GM18505 (cell line): ENCODE results near the gene ARHGAP35.
"Not testable (repeated sequence)": the region's sequence is repeated elsewhere in the genome, so short reads cannot be mapped to it uniquely, and the experiment has no call there.

Experiments used
- ATAC-seq: cut with Tn5 transposase; IDR thresholded peaks from one replicate; pipeline ENCODE4 v1.9.1; 2021; ENCODE audit not compliant: unreplicated experiment
- POLR2A ChIP-seq: IDR thresholded peaks from 4 replicates; pipeline ENCODE4 v1.6.1; 2011; ENCODE audit warnings: borderline replicate concordance; ENCODE audit not compliant: insufficient read depth, insufficient read length; ENCODE audit errors: extremely low read depth

Gene ARHGAP35

DNA sequence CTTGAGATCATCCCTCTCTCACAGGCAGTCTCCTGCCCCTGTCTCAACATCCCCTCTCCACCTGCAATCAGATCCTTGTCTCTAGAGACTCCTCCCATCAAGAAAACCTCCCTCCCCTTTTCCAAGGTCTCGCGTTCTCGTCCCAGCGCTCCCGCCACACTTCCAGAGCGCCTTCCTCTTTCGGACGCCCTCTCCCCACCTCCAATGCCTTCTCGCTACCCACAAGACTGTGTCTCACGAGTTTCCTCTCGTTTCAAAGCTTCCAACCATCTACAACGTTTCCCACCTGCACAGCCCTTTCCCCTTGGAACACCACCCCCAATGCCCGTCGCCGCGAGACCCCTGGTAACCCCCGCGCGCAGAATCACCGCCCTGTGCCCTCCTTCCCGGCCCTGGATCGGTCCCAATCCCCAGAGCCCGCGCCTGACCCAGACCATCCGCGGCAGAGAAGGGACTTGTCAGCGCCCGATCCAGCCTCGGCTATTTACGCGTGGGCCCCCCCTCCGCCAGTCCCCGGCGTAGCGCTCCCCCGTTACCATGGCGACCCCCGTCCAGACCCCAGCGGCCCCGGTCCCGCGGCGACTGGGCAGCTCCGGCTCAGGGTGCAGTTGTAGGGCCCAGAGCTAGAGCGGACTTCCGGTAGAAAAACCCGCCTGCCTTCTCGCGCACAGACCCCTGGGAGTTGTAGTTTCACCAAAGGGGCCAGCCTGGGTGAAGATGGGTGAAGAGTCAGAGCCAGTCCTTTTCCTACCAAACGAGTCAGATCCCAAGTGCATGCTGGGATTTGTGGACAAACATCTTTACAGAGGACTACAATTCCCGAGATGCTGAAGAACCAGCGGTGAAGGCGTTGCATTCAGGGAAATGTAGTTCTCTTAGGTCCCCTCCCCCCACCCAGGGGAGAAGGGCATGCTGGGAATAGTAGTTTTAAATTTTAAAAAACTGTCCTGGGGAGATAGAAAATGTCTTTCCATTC lies 10.3 kb upstream of the ARHGAP35 start, which contains the start of gene AP2S1:
AP2S1 (minus strand) TSS at position 619 of the 976 bp plus-strand sequence; CDS start at position 539, 80 bp downstream.
- peak; percentile 75 for TF ChIP-seq POLR2A
- peak; percentile 83 for ATAC-seq

DNA sequence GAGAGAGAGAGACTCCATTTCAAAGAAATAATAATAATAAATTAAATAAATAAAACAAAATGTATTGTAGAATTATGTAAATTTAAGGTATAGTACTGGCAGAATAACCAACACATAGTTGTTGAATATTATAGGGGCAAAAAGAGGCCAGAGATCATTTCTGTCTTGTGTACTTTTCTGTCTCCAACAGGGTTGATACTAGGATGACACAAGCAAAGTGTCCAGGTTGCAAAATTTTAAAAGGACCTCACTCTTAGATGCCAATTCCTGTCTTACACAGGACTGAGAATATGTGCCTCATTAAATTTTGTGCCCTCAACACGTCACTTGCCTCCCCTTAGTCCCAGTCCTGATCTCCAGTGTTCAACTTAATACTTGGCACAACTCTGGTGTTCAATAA lies 8.0 kb upstream of the ARHGAP35 start:
- ATAC-seq = no peak
- no peak for TF ChIP-seq POLR2A

DNA sequence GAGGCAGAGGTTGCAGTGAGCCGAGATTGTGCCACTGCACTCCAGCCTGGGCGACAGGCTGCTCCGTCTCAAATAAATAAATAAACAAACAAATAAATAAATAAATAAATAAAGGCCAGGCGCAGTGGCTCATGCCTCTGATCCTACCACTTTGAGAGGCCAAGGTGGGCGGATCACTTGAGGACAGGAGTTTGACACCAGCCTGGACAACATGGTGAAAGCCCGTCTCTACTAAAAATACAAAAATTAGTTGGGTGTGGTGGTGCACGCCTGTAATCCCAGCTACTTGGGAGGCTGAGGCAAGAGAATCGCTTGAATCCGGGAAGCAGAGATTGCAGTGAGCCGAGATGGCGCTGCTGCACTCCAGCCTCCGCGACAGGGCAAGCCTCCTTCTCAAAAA lies 6.1 kb upstream of the ARHGAP35 start:
- ATAC-seq = not testable (repeated sequence)

DNA sequence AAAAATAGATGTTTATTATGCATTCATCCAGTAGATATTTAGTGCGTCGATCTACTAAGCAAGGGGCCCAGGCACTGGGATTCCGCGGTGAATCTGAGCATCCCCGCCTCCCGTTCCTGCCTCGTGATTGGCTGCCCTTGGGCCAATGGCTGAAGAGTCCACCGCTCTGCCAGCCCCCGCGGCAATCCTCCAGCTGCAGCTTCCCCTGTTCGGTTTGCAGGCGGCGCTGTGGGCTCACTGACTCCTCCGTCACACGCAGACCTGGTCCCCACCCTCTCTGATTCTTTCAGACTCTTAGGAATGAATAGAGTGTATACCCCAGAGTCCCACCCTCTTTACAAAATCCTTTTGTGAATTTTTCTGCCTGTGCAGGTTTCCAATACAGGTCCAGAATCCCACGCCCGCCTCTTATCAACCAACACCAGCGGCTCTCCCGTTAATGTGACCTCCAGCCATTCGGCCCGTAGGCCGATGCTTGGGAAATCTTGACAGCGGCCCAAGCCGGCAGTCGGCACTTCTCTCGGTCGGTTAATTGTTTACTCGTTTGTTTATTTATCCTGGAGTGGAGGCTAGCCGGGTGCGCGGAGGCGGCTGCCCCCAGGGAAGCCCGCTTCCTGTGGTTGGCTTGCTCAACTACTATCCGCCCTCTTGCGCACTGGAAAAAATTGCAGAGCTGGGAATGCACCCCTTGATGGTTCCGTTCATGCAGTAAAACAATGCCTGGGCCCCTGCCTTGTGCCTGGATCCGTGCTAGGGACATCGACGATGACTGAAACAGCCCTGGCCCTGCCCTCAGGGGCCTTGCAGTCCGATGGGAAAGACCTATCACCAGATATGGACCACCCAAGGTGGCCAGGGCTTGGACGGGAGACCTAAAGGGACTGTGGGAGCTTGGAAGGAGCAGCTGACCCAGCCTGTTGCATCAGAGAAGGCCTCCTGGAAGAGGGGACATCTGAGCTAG lies 4.5 kb upstream of the ARHGAP35 start:
- TF ChIP-seq POLR2A = no peak
- ATAC-seq = peak; percentile 25

DNA sequence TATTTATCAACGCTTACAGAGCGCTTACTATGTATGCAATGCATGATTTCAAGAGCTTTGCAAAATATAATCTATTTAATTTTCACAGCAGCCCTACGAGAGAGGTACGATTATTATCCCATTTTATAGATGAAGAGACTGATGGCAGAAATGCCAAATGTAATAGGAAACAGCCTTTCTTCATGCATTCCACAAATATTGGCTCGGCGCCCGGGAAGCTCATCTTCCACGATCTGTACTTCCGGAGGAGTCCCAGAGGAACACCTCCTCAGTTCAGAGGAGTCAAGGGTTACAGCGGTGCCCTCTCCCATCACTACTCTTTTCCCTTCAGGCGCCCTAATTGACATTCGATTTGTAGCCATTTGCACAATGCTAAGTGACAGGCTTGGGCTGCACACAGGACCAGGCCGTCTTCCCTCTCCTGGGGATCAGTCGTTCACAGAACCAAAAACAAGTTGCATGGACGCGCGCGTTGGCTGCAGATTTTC lies 1.1 kb upstream of the ARHGAP35 start:
- no peak for ATAC-seq

DNA sequence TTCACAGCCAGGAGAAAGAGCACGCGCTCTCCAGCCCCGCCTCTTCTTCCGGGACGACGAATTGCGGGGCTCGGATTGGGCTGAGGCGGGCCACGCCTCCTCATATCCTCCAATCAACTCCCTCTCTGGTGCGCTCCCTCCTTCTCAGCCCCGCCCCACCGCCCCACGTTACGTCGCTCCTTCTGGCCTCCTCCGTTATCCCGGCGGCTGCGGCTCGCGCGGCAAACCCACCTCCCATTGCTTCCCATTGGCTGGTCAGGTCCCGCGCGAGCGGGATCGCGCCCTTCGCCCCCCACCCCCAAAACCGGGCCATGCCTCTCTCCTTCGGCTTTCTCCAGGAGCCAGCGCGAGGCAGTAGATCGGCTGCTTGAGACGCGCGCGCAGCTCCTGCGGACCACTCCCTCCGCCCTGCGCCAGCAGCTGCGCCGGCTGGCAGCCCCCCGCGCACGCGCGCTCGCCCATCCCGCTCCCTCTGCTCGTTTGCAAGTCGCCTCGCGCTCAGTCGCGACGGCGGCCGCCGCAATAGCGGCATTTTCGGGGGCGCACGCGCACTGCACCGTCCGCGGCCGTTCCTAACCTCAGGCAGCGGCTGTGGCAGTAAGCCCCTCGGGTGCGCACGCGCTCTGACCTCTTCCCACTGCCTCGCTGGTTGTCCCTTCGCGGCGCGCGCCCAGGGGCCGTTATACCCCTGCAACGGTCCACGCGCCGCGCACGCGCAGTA lies 512 bp upstream of the ARHGAP35 start:
- peak; percentile 78 for TF ChIP-seq POLR2A
- ATAC-seq = peak; percentile 58

More for the DNA sequence above, 1.1 kb upstream of the ARHGAP35 start:
- TF ChIP-seq POLR2A = no peak

DNA sequence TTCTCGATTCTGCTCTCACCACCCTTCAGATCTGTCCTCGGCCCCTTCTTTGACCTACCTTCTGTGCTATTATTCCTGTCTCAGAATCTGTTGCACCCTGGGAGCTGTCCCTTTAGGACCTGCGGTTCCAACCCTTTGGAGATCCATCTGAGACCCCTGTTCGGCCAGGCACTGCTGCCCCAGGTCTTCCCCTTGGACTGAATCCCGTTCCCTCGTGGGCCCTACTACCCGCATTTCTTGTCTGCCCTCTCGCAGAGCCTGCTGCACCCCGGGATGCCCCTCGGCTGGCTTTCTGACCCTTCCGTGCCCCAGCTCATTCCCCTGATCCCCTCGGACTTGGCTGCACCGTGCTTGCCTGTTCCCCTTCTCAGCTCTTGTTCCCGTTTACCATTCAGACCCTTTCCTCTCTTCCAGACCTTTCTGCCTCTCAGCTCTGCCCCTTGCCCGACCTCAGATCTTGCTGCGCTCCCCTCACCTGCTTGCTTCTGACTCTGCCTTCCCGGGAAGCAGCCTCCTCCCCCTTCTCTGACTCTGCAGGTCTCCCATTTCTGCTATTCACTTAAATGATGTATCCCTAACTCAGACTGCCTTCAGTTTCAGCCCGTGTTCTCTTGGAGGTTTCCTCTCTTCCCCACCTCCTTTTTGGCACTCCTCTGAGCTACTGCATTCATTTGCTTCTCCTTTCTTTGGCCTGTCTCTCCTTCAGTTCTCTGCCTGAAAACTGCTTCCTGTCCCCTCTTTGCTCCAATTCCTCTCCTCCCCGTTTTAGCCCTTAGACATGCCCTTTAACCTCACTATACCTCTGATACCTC lies 1.1 kb downstream of the ARHGAP35 start:
- no peak for TF ChIP-seq POLR2A
- no peak for ATAC-seq

DNA sequence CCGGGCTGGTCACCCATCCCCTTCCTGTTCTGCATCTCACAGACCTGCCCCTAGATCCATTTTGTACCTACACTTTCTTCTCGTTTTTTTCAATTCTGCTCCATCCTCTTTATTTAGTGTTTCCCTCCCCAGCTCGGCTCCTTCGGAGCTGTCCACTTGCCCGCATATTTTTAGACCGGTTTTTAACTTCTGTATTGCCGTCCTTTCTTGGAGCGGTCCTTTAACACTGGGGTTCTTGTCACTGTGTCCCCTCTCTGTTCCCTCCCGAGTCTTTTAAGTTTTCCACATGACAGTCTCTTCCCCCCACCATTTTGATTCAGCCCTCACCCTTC lies 1.7 kb downstream of the ARHGAP35 start:
- ATAC-seq = no peak
- TF ChIP-seq POLR2A = no peak

DNA sequence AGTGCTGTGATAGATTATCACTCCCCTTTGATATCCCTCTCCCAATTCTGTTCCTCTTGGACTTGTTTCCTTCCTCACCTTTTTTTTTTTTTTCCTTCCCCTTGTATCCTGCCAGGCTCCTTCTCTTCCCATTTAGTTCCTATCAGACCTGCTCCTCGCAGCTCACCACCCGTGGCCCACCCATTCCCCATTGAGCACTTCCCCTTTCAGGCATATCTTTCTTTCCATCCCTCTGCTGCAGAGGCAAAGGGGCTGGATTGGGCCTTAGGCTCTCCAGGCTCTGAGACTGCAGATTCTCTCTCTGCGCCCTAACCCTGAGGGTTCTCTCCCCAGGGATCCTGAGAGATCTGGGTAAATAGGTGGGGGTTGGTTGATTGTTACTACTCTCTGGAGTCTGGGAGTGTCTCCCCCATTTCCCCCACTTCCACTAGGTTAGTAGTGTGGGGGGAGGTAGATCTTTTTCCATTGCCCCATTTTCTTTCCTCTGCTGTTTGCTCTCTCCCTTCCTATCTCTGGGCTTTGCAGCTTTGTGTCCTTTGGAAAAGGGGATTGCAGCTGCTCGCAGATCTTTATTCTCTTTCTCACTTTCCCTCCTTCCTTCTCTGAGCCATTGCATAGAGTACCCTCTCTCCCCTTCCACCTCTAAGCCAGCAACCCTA lies 2.3 kb downstream of the ARHGAP35 start:
- no peak for TF ChIP-seq POLR2A
- ATAC-seq = no peak

DNA sequence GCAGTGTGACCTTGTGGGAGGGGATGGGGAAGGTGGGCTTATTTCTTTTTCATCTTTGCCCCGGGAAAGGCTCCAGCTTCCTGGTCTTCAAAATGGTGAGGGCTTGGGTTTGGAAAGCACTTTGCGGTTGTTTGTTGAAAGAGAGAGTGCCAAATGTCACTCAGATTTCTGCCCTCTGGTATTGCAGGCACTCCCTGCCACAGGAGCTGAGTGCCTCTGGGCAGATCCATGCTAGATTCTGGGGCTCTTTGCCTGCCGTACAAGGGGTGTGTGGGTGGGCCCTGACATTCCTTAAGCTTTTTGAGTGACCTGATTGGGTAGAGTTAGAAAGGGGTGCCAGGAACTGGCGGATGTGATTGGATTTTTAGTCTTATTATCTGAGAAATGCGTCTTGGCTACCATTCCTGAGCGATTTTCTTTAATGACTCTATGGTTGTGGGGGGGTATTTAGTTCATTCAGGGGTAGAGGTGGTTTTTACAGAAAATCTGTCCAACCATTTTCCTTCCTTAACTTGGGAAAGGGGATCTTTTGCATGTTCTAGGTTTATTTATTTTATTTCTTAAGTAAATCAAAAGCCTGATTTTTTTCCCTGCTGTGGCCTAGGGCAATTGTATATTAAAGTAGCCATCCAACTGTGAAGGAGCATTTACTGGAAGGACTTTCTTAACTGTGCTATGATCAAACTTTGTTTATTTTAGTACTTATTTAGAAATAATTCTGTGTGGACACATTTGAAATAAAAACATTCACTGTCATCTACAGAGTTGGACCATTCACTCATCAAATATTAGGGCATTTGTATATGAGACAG lies 3.2 kb downstream of the ARHGAP35 start:
- ATAC-seq = no peak
- no peak for TF ChIP-seq POLR2A

DNA sequence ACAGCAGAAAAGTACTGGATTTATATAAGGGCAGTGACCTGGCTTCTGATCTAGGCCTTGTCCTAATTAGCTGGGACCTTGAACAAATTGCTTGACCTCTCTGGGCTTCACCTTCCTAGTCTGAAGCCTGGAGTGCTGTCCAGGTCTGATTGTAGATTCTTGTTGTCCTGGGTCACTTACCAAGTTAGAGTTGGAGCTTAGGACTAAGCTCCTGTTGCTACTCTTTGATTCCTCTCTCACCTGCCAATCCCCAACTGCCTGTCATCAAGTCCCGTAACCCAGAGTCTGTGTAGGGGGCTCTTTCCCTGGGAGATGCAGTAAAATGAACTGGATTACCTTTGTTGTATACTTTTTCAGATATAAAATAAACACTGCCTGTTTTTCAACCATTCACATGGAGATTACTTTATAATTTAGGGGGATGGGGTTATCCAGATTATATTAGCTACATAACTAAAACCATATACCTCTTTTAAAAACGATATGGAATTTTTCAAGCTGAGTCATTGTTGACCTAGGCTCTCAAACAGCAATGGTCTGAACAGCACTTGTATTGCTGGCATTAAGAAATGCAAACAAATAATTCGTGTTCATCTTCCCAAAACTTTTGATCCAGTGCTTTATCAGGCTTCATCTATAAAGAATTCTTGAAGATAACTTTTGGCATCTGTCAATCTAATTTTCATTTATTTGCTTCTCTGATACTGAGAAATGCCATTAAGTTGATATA lies 5.8 kb downstream of the ARHGAP35 start:
- ATAC-seq = no peak
- TF ChIP-seq POLR2A = no peak

DNA sequence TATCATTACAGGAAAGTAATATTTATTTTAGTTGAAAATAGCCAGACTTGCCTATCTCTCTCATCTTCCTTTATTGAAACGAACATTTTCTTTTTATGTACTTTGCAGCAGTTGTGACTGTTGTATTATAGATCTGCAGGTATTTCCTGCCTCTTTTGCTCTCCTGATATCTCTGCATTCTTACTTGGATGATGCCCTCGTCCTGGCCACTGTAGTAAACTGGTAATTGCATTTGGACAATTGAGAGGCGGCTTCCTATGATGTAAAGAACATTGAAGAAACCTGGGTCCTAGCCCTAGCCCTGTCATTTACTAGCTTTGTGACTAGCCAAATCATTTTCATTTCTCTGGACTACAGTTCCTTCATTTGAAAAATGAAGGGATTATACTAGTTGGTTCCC lies 6.4 kb downstream of the ARHGAP35 start:
- ATAC-seq = no peak
- no peak for TF ChIP-seq POLR2A
